GM21786 (cell line): Measurements from ENCODE around the gene LLGL1.

Experiments
- ATAC-seq: cut with Tn5 transposase; IDR thresholded peaks from one replicate; pipeline ENCODE4 v1.9.1; 2021; ENCODE audit not compliant: unreplicated experiment

Gene LLGL1

DNA sequence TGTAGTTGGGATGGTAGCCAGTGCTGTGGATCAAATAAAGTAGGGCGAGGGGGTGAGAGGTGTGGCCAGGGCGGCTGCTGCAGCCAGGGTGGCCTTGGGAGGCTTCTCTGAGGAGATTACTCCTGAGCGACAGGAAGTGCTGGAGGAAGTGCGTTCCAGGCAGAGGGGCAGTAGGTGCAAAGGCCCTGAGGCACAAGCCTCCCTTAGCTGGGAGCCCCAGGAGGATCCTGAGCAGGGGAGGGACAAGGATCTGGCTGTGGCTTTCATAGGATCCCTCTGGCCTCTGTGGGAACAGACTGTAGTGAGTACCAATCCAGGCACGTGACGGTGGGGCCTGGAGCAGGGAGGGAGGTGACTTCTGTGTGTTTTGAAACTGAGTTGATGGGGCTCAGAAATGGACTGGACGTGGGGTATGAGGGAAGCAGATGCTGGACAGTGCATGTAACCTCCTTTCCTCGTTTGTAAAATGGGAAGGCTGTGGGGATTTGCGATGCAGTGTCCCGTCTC, 2.8 kb downstream of the LLGL1 start:
- no peak for ATAC-seq

DNA sequence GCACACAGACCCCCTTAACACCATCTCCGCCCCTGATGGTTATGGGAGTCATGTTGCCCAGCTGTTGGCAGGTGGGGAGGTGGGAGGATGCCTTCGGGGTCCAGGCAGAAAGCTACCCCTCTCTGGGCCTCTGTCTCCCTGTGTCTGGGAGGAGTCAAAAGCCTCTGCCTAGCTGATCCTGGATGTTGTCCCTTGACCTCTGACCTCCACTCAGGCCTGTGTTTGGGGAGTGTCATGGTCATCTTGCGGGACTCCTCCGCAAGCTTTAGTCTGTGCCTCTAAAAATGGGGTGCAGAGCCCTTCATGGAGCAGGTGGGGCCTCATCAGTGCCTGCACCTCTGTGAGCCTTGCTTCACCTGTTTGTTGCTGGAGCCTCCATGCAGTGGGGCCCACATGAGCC, 3.8 kb downstream of the LLGL1 start:
- no peak for ATAC-seq

DNA sequence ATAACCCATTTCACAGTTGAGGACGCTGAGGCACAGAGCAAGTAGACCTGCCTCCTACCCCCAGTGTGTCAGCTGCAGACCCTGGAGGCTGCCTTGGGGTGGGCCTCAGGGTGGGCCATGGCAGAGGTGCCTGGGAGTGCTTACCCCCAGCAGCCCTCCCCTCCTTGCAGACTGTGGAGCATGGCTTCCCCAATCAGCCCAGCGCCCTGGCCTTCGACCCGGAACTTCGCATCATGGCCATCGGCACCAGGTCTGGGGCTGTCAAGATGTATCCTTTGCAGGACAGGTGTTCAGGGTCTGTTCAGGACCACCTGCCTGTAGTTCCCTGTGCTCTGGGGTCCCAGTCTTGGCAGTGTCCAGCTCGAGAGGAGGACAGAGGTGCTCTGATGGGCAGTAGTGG, 4.3 kb downstream of the LLGL1 start:
- no peak for ATAC-seq

DNA sequence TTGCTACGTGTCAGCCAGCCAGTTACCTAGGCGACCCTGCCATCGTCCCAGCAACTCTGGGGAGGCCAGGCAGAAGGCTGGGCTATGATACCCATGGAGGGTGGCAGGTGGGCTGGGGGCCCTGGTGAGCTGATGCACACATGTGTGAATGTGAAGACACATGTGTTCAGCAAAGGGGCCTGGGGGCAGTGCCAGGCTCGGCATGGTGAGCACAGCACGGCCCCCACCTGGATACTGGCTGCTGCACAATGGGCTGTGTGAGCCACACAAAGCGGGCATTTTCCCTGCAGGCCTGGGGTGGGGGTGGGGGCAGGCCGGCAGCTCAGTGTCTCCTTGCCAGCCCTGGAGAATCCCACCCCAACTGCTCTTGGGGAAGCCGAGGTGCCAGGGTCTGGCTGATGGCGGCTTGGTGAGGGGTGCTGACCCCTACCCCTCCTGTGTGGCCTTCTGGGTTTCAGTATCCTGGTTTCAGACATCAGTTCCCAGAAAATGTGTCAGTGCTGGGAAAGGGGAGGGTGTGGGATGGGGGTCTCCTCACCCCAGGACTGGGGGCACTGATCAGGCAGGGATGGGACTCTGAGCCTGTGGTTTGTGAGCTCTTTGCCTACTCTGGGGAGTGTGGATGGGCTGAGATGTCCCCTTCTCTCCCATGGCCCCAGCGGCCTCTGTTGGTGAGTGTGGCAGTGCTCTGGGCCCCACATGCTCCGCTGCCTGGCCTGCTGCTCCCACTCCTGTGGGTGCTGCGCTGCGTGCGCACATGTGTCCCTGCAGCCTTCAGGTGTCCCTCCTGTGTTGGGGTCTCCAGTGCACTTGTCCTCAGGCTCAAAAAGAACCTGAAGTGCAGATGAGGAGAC, 5.1 kb downstream of the LLGL1 start:
- ATAC-seq: no peak

DNA sequence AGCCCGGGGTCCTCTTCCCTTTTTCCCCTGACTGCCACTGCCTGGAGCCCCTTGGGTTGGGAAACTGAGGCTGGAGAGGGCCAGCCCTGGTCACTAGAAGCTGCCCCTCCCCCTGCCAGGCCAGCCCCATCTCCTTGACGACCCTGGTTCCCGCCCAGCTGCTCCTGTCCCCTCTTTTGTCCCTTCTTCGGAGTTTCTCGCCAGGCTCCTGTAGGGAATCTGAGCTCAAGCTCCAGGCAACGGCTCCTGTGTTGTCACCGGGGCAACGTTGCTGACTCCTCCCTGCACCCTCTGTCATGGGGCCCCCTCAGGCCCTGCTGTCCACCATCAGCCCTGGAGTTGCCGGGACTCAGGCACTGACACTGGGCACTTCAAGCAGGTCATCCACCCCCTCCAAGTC, 5.7 kb downstream of the LLGL1 start:
- no peak for ATAC-seq

DNA sequence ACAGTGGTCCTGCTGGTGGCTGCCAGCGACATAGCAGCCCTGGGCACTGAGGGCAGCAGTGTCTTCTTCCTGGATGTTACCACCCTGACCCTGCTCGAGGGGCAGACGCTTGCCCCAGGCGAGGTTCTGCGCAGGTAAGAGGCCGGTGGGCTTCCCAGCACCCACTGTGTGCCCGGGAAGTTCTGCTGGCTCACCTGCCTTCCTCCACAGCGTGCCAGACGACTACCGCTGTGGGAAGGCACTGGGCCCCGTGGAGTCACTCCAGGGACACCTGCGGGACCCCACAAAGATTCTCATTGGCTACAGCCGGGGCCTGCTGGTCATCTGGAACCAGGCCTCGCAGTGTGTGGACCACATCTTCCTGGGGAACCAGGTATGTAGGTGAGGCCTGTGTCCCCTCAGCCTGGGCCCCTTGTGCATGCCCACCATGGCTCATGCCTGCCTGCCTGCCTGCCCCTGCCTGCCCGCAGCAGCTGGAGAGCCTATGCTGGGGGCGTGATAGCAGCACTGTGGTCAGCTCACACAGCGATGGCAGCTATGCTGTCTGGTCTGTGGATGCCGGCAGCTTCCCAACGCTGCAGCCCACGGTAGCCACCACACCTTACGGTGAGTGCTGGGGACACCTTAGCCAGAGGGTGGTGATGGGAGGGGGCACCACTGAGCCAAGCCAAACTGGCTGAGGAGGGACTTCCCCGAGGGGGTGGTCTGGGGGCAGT, 8.5 kb downstream of the LLGL1 start:
- no peak for ATAC-seq

DNA sequence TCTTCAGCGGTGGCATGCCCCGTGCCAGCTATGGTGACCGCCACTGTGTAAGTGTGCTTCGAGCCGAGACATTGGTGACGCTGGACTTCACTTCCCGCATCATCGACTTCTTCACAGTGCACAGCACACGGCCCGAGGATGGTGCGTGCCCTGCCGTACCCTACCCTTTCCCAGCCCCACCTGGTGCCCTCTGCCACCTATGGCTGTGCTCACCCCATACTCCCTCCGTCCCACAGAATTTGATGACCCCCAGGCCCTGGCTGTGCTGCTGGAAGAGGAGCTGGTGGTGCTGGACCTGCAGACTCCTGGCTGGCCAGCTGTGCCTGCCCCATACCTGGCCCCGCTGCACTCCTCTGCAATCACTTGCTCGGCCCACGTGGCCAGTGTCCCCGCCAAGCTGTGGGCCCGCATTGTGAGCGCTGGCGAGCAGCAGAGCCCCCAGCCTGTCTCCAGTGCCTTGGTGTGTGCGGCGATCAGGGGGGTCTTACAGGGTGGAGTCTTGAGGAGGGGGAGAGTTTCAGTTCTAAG, 9.5 kb downstream of the LLGL1 start:
- no peak for ATAC-seq

DNA sequence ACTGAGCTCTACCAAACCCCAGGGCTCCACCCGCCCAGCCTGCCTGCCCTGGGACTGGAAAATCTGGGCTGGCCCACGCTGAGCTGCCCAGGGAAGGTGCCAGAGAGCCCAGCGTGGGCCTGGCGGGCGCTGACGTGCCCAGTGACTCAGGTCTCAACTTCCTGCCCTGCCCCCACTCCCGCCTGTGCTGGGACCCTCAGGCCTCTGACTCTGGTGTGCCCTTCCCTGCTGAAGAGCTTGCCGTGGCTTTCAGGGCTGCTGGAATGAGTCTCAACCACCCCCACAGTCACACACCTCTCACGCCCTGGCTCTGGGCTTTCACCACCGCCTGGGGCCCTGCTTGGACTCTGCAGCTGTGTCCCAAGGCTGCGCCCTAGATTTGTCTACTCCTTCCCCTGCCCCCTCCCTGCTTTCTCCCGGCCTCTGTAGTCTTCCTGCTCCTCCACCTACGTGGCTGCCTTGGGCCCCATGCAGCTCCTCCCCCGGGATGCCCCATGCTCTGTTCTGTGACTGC, 10.4 kb downstream of the LLGL1 start:
- ATAC-seq: no peak

DNA sequence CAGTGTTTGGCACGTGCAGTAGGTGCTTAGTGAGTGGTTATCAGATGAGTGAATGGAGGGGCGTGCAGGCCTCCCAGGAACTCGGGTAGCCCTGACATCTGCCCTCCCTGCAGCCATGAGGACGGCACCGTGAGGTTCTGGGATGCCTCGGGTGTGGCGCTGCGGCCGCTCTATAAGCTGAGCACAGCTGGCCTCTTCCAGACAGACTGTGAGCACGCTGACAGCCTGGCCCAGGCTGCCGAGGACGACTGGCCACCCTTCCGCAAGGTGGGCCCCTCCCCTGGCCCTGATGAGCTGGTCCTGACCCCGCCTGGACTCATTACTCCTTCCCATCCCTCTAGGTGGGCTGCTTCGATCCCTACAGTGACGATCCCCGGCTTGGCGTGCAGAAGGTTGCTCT, 11.1 kb downstream of the LLGL1 start:
- no peak for ATAC-seq

DNA sequence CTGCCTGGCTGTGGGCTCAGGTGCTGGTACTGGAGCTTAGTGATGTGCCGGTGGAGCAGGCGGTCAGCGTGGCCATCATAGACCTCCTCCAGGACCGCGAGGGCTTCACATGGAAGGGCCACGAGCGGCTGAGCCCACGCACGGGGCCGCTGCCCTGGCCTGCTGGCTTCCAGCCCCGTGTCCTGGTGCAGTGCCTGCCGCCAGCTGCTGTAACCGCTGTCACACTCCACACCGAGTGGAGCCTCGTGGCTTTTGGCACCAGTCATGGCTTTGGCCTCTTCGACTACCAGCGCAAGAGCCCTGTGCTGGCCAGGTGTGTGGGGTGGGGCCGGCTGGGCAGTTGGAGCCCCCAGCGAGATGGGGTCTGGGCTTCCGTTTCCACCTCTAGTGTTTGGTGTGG, 12.0 kb downstream of the LLGL1 start:
- no peak for ATAC-seq

DNA sequence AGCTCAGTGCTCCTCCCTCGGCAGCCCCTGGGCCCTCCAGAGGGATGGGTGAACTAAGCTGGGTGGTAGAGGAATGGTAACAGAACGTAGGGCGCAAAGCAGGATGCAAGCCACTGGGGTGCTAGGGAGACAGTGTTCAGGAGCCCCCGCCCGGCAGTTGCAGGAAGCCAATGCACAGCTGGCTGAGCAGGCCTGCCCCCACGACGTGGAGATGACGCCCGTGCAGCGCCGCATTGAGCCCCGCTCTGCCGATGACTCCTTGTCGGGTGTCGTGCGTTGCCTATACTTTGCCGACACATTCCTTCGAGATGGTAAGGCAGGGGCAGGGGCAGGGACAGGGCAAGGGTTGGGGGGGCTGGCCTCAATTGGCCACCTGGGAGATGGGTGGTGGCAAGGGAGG, 12.9 kb downstream of the LLGL1 start:
- no peak for ATAC-seq

DNA sequence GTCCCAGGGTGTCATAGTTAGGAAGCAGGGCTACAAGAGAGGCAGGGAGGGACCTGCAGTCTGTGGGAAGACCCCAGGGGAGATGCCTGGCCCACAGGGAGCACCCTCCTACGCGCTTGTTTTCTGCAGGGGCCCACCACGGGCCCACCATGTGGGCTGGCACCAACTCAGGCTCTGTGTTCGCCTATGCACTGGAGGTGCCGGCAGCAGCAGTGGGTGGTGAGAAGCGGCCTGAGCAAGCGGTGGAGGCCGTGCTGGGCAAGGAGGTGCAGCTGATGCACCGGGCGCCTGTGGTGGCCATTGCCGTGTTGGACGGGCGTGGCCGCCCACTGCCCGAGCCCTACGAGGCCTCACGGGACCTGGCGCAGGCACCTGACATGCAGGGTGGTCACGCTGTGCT, 15.0 kb downstream of the LLGL1 start:
- no peak for ATAC-seq

DNA sequence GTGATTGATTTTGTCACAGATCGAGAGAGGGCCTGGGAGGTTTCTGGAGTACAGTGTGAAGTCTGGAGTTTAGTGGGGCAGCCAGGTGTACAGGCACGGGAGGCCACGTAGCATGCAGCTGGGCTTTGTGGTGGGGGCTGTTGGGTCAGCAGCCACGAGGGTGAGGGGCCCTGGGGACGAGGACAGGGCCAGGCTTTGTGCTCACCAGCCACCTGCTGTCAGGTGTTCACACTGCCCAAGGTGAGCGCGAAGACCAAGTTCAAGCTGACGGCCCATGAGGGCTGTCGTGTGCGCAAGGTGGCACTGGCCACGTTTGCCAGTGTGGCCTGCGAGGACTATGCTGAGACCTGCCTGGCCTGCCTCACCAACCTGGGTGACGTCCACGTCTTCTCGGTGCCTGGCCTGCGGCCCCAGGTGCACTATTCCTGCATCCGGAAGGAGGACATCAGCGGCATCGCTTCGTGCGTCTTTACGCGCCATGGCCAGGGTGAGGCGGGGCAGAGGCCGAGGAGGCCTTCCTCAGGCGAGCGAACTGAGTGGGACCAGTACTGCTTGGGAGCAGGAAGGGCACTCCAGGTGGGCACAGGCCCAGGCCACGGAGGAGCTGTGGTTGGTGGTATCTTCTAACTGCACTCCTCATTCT, 15.9 kb downstream of the LLGL1 start:
- no peak for ATAC-seq

DNA sequence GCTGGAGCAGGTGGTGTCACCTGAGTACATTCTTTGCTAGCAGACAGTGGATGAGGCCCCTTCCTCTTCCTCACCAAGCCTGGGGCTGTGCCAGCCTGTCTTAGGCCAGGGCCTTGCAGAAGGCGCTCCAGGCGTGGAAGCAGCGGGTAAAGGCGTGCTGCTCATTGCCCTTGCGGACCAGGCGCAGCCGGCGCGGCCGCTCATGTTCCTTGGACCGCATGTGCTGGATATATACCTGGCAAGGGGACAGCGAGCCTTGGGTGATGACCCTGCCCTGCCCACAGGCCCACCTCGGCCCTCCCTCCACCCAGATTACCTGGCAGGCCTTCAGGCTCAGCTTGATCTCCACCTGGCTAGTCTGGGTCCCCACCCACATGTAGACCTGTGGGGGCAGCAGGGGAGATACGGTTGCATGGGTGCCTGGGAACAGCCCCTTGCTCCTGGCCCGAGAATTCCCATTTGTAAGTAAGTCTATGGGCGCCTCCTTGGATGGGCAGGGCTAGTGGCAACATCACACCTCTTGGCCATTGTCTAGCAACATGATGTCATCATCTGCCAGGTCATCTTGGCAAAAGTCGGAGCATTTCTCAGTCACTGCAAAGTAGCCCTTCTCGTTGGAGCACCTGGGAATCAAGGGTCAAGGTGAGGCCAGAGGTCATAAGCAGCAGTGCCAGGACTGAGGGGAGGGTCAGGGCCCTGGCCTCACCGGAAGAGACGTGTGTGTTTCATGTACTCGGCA, 19.8 kb downstream of the LLGL1 start:
- ATAC-seq: no peak

DNA sequence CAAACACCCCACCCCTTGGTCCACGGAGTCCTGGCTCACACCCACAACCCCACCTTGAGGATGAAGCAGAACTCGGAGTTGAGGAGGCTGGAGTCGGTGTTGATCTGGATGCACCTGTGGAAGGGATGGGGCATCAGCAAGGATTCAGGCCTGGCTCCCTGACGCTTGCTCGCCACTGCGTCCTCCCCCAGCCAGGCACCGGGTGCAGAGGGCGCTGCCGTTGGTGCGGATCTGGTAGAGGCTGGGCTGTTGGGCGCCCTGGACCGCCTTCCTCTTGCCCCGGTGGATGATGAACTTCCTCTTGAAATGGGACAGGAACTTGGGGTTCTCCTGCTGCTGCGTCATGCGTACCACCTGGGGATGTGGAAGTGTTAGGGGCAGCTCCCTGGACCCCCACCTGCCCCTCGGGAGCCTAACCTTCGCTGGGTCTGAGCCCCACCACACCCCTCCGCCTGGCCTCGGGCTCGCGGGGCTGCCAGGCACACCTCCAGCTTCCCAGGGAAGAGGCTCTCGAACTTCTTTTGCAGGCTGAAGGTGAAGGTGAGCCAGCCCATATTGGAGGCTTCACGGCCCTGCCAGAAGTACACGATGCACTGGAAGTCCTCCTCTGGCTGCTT, 20.8 kb downstream of the LLGL1 start:
- no peak for ATAC-seq

DNA sequence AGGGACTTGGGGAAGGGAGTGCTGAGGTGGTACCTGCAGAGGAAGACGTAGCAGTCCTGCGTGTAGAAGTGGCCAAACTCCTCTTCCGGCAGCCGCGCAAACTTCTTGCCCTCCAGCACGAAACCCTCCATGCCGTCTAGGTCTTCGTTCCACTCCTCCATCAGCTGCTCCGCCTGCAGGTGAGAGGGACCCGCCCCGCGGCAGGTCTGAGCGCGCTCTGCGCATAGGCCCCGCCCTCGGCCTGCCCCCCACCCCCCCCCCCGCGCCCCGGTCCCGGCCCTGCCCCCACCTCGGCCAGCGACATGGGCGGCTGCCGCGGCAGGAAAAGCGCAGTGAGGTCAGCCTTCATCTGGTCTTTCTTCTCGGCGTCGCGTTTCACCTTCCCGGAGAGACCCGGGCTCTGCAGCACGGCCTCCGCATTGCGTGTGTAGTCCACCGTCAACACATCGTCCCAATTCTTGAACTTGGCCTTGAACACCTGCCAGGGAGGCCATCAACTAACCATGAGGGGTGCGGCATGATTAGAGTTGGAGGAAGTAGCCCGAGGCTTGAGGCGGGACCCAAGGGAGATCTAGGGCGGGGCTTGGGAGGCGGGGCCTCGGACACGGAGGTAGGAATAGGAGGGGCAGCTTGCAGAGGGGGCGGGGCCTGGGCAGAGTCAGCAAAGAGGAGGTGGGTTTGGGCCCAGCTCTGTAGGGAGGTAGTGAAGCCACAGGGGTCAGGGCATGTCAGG, 21.6 kb downstream of the LLGL1 start:
- ATAC-seq: no peak

DNA sequence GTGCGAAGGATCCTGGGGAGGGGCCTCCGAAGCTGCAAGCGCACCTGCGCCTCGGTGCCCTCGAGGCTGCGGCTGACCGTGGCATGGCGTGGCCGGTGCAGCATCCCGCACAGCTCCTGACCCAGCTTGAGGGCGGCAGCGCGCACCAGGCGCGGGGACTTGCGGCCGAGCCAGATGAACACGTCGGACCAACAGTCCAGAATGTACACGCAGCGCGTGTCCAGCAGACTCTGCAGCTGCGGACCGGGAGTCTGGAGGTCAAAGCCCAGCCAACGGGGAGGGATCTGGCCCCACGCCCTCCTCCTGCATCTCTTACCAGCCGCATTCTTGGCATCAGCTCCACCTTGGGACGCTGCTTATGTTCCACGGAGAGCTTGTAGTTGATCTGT, 22.2 kb downstream of the LLGL1 start:
- ATAC-seq: no peak

DNA sequence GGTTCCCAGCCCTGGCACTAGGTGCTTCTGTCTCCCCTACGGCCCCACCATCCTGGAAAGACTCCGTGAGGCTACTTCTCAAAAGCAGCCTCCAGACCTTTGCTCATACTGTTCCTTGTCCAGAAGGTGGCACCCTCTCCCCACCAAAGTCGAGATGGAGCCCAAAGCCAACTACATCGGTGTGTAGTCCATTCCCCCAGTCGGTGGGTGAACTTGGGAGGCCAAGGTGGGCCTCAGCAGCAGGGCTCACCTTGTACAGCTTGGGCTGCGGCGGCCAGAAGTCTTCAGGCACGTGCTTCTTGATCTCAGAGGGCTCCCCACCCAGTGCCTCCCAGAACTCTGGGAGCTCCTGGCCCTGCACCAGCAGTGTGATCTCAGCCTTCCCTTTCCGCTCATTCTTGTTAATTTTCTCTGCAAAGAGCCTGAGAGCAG, 22.9 kb downstream of the LLGL1 start:
- no peak for ATAC-seq

DNA sequence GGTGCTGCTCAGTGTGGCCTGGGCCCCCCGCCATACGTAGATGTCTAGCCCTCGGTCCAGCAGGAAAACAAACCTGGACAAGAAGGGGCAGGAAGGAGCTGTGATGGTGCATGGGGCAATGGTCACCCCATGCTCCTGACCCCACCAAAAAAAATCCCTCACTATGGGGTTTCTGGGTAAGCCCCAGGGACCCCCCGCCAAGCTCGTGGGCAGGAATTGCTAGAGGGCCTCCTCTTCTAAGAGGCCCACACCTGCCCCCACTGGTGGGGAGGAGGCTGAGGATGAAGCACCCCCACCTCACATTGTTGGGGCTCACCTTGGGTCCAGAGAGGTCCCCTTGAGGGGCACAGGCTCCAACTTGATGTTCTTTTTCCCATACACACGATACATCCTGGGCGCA, 23.4 kb downstream of the LLGL1 start:
- ATAC-seq: no peak

DNA sequence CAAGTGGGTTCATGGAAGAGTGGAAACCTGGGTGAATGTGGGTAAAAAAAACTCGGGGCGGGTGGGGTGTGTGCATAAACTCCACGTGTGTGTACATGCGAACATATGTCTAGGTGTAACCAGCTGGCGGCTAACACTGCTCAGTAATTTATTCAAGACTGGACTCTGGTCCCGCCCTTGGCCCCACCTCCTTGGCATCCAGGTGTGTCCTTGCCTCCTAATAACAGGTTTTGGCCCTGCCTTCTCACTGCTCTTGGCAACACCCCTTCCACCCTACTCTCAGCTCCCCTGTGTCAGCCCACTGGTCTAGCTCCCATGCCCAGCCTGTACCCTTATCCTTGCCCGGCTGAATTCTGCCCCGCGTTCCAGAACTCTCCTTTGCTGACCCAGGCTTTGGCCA, 24.8 kb downstream of the LLGL1 start:
- no peak for ATAC-seq
